Hematopoietic multipotent progenitor cell treated with erythropoietin and hydrocortisone succinate and interleukin-3 and kit ligand, for 17 days (in vitro differentiated cells): ENCODE data around the gene FAXDC2.
"Not testable (repeated sequence)": the region's sequence is repeated elsewhere in the genome, so short reads cannot be mapped to it uniquely, and the experiment has no call there.

ENCODE experiments used
- DNase-seq: peaks from one replicate; pipeline ENCODE4 v3.0.0-alpha.2; 2015; ENCODE audit warnings: low spot score

The FAXDC2 gene

DNA sequence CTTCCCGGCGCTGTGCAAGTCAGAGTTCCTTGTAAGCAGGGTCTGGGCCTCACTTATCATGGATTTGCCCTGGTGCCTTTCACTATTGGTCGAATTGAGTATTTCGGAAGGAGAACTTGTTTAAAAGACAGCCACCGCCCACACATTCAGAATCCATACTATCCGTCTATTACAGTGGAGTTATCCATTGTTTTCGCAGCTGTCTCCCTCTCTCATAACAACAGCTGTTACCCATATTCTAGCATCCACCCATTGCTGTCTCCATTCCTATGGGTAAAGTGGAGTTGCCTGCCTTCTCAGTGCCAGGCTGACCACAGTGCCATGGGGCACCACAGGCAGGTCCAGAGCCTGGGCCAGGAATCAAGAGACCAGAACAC lies 20.2 kb downstream of the FAXDC2 start:
- DNase-seq: no peak

DNA sequence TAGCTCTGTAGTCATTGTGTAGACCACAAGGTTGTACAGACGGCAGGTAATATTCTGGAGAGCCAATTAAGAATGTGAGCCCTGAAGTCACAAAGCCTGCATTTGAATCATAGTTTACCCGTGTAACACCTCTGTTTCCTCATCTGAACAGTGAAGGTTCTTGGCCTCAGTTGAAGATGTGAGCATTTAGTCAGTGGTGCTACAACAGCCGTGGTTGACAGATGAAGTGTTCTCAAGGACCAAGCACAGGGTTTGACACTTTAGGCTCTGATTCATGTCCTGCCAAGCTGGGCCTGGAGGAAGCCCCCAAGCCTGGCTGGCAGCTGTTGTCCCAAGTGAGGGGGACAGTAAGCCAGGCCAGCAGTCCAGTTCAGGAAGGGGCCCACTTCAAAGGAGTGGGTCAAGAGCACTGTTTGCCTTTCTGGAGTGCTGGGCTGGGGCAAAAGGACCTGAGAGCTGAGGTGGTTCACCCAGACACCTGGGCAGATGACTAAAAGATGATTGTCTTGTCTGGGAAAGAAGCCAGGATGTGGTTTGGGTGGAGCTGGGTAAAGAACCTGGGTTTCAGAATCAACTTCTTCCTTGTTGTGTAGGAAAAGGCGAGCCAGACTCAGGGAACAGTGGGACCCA lies 20.7 kb downstream of the FAXDC2 start:
- DNase-seq: no peak

DNA sequence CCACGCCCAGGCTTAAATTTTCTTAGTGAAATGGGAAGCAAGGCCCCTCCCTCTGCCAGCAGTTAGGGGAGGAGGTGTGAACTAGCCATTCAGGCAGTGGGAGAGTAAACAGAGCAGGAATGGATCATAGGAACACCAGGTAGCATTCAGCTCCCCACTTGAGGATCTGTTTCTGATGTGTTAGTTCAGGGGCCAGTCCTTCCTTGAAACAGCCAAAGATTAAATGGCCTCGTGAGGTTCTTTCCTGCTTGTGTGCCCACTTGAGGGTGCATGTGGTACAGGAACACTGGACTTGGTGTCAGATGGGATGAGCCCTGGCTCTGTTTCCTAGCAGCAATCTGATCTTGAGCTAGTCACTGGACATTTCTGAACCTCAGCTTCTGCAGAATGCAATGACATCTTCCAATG lies 21.2 kb downstream of the FAXDC2 start:
- peak; percentile 45 for DNase-seq

DNA sequence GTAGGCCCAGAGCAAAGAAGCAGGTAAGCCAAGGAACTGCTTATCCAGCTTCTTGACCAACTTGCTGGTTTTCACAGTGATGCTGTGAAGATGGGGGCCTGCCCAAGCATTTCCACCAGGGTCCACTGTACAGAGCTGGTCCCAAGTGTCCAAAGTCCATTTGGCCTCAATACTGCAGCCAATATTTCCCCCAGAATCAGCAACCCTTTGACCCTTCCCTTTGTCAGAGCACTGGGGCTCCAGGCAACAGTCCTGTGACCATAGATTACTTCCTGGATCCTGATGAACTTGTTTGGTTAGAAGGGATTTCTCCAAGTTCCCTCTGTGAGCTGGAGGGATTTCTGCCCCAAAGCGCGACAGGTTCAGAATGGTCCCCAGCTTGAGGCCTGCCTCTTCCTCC lies 26.3 kb downstream of the FAXDC2 start:
- DNase-seq: no peak

DNA sequence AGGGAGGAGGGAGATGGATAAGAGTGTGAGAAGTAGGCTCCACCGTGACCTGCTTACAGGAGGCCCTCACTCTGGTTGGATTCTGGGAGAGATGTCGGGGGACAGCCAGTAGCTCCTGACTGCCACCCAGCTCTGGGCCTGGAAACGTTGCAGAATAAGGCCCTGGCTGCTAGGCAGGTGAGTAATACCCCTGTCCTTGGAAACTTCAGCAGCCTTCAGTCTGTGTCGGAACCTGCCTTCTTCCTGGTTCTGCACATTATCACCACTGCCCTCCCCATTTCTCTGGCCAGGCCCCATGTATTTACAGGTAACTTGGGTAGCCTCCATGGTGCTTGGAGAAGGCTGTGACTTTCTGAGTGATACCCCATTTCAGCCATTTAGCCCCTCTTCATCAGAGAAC lies 26.8 kb downstream of the FAXDC2 start:
- DNase-seq: no peak

DNA sequence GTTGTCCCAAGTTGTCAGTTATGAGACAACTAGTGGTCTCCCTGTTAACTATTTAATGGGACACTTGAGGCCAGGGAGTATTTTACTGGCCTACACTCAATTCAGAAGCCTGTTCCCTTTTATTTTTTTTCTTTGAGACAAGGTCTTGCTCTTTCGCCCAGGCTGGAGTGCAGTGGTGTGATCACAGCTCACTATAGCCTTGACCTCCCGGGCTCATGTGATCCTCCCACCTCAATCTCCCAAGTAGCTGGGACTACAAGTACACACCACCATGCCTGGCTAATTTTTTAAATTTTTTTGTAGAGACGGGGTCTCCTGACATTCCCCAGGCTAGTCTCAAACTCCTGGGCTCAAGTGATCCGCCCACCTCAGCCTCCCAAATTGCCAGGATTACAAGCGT lies 27.5 kb downstream of the FAXDC2 start:
- not testable (repeated sequence) for DNase-seq

DNA sequence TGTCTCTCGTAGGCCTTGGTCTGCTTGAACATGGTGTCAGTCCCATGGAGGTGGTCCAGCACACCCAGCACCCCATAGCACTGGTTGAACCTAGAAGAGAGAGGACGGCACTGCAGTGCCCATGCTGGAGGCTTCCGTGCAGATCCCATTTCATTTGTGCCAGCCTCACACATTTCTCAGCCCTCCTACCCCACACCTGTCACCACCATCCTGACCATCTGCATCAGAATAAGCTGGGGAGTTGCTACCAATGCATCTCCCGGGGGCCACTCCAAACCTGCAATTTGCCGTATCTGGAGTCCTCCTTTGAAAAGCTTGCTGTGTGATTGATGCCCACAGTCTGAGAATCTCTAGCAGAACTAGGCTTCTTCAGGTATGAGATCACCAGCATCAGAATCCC lies 30.0 kb downstream of the FAXDC2 start:
- no peak for DNase-seq

DNA sequence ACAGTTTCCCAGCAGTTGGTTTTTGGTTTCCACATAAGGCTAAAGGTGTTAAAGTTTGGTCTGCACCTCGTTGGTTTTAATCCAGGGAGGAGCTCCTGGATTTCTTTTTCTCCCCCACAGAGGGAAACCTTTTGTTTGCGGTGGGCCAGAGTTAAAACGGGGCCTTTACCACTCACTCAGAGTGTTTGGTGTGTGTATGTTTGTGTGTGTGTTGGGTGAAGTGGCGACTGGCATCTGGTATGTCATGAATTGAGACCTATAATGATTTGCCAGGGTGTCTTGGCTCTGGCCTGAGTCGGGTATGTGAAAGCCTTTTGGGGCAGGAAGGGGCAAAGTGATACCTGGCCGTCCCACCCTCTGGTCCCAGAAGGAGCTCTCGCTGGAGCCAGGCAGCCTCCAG lies 30.9 kb downstream of the FAXDC2 start:
- no peak for DNase-seq

DNA sequence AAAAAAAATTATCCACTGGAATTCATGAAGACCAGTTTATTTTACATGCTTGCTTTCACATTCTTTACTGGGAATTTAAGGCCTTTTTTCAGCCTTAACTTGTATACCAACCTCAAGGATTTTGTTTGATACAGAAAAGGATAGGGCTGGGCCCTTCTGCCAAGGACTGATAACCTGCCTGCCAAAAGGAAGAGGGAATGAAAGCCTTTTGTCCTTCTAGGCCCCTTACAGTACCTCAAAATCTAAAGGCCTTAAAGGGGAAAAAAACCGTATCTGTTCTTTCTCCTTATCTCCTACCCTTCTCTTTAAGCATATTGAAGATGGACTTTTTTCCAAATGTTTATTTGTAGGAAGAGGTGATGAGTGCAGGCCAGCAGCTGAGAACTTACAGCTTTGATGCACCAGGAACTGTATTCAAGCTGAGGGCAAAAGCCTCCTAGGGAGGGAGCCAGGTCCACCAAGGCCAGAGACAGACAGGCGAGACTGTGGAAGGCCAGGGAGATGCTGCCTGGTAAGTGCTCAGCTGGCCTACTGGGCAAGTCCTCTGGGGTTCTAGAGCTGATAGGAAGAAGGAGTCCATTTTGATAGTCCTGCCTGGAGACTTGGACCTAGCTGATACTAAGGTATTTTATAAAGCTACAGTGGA lies 31.8 kb downstream of the FAXDC2 start:
- DNase-seq: peak; percentile 61

DNA sequence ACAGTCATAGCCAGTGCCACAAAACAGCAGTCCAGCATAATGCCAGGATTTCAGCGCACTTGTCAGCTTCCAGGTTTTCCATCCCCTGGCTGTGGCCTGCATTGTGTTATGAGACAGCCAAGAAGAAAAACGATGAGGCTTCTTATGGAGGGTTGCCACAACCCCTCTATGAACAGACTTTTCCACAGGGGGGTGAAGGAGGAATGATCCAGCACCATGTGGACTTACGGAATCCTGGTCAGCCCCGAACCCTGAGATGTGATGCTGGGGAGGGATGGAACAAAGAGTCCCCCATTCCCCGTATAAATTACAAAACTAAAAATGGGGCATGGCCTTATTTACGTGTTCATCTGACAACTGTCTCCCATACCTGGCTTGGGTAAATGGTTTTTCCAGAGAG lies 32.6 kb downstream of the FAXDC2 start:
- no peak for DNase-seq

DNA sequence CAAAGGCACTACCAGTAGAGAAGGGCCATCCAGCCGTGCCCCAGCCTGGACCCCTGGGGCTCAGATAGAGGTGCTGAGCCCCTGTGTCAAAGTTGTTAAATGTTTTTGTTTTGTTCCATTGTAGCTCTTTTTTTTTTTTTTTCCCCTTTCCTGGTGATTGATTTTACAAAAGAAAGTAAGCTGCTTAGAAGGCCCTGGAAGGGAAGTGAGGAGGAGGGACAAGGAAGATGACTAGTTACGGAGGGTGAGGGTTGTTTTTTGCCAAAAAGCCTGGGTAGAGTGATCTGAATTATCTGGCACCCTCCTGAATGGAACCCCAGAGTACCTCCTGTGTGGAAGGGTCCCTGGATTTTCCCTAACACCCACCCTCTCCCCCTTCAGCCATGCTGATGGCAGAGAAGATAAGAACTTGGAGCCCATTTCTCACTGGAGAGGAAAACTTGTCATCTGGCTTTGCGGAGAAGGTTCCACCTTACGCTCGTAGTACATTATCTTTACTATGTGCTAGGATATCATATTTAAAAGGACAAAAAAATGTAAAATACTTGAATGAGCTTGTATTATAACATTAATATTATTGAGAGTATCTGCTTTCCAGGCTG lies 33.4 kb downstream of the FAXDC2 start:
- DNase-seq: no peak

DNA sequence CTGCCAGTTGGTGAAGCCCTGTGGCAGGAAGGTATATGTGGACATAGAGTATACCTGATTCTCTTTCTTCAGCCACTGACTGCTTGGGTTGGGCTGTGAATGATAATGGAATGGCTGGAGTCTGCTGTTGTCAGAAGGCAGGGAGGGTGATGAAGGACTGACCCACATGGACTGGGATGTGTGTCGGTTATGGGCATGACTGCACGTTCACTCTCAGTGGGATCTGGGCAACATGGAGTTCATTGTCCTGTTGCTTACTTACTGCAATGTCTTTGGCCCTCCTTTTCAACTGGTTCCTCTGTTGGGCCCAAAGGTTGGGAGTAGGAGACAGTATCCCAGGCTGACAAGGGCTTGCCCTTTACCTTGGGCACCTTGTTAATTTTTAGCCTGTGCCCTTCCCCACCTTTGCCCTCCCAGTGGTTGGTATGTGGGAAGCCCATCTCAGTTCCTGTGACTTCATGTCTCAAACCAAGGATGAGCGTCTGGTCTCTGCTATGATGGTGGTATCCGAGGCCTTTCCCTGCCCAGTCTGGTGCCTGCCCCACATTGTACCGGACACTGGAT lies 34.6 kb downstream of the FAXDC2 start:
- DNase-seq: no peak

DNA sequence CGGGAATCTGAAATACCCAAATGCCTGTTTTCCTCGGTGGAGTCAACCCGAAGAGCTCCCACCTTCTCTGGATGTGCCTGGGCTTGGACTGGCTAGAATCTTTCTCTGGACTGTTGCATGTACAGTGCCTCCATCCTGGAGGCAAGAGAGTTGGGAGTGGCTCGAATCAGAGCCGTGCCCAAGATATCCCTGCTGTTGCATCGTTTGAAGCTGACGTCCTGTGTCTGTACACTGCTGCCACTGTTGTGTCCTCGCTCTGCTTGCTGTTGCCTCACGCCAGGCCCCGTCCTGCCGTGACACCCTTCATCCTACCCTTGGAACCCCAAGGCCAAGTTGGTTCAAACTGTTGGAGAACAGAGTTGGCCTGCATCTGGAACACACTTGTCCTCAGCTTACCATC lies 35.4 kb downstream of the FAXDC2 start:
- DNase-seq: no peak

DNA sequence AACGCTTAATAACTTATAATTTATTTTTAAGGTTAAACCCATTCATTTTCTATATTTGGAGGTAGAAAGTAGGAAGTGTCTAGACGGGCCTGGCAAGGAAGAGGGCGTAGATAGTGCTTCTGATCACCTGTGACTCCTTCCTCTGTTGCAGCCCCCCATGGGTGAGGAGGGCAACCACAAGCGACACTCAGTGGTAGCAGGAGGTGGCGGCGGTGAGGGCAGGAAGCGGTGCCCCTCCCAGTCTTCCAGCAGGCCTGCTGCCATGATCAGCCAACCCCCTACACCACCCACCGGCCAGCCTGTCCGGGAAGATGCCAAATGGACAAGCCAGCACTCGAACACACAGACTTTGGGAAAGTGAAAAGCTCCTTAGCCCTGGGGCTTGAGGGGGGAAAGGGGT lies 36.7 kb downstream of the FAXDC2 start:
- no peak for DNase-seq

DNA sequence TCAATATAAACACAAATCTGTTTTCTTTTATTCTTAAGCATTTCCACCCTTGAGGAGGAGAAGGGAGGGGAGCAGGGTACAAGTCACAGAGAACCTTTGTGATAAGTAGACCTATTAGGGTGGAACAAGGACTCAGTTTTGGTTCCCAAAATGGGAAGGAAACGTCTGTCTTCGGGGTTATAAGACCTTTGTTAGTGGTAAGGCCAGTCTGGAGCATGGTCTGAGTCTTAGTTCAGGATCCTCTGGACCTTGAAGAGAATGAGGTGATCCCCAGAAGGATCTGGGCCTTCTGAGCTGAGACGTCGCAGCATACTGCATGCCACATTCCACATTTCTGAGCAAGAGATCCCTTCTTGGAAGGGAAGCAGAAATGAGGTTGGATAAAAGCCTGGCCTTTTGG lies 37.2 kb downstream of the FAXDC2 start:
- DNase-seq: no peak

DNA sequence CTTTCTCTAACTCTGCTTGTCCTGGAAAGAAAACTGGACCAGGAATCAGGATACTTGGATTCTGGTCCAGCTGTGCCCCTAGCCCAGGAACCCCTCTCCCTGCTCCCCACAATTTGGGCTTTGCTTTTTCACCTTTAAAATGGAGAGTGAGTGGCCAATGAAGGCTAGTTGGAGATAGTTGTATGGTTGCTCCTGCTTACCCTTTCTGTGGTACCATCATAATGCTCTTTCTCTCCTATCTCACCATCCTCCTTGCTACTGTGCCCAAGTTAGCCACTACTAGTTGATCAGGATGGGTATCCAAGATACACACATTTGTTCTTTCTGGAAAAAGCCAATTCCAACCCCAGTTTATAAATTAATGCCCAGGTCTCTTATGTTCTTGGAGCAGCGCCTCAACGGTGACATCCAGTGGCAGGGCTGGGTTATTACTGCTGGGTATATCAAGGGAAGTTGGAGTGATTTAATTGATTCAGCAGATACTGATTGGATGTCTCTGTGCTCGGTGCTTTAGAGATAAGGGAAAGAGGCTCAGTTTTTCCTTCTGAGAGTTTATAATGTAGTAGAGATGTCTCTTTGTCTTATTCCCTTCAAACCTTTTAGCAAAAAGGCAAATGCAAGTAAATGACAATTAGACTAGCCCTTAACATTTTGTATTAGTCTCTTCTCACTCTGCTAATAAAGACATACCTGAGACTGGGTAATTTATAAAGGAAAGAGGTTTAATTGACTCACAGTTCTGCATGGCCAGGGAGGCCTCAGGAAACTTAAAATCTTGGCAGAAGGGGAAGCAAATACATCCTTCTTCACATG lies 38.5 kb downstream of the FAXDC2 start:
- DNase-seq: peak; percentile 89

DNA sequence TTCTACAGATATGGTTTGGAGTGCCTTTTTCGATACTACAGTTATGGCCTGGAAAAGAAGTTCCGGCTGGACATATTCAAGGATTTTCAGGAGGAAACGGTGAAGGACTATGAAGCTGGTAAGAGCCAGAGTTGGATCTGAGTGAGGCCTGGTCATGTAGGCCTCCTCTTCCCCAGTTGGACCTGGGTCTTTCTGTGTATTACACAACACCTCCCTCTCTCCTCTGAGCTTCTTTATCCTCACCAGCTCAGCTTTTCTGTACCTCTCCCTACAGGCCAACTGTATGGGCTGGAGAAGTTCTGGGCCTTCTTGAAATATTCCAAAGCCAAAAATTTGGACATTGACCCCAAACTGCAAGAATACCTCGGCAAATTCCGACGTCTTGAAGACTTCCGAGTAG lies 39.2 kb downstream of the FAXDC2 start:
- no peak for DNase-seq

DNA sequence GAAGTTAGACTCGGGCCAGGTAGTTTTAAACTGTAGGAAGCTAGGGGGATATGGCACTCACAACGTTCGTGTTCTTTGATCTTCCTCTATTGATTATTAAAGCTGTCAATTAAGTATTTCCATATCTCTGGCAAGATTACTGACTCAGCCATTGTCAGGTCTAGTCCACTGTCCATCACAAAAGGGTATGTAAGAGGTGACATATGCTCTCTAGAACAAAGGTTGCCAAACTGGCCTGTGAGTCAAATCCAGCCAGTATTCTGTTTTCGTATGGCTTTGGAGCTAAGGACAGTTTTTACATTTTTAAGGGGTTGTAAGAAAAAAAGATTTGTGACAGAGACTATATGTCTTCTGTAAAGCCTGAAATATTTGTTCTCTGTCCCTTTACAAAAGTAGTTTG lies 44.2 kb downstream of the FAXDC2 start:
- no peak for DNase-seq

DNA sequence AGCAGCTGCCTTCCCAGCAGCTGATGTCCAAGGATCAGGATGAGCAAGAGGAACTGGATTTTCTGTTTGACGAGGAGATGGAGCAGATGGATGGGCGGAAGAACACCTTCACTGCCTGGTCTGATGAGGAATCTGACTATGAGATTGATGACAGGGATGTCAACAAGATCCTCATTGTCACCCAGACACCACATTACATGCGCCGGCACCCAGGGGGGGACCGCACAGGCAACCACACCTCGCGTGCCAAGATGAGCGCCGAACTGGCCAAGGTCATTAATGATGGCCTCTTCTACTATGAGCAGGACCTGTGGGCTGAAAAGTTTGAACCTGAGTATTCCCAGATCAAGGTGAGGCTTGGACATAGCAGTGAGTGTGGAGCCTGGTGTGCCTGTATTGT lies 48.4 kb downstream of the FAXDC2 start:
- DNase-seq: no peak

DNA sequence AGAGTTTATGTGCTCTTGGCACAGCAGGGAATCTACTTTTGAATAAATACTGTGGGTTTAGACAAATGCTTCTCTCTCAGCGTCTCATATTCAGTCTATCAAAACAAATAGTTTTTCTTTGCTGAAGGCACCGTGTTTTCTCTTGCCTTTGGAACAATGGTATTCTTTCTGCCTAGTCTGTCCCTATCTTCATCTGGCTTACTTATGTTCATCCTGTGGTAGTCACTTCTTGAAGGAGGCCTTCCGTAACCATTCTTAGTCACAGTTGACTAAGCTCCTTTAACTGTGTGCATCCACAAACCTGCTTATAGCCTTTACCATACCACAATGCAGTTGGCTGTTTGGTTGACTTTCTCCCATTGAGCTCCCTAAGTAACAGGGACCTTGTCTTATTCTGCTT lies 49.3 kb downstream of the FAXDC2 start:
- no peak for DNase-seq

DNA sequence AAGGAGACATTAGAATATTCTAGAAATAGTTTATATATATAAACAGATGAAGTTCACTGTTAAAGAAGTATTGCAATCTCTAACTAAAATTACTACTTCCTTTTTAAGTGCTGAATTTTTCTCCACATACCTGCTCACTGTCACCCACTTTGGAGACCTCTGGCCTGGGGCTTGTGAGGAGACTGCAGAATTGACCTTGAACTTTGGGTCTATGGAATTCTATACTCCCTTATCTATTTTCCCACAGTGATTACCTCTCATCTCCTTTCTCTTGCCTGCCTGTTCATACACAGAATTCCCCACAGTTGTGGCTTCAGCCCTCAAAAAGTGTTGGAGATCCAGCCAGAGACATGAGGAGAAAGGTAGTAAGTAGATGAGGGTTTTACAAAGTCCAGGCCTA lies 49.8 kb downstream of the FAXDC2 start:
- no peak for DNase-seq

DNA sequence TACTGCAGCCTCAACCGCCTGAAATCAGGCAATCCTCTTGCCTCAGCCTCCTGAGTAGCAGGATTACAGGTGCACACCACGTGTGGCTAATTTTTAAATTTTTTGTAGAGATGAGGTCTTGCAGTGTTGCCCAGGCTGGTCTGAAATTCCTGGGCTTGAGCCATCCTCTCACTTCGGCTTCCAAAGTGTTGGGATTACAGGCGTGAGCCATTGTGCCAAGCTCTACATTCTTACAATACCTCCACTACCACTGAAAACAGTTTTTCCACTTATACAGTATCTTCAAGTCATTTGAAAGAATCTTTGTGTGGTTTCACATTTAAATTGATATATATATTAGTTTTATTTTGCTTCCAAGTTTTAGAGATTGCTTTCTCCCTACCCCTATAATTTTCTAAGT lies 52.6 kb downstream of the FAXDC2 start:
- no peak for DNase-seq

DNA sequence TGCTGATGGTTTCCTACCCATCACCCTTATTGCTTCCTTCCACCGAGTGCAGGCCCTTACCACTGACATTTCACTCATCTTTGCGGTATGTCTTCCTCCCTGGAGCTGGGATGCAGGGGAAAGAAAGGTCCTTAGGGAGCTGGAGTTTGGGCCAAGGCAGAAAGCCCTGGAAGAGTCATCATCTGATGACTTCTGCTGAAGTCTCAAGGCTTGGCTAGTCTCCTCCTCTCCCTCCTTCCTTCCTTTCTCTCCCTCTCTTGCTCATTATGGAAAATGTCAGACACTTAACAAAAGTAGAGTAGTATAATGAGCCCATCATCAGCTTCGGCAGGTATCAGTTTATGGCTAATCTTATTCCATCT lies 55.2 kb downstream of the FAXDC2 start:
- no peak for DNase-seq
